Measurements from ENCODE around the gene TIE1. TPM values are rescaled to one million over a fixed set of nuclear protein-coding genes. Genes with fewer than 3 reads are reported as not detected.

Gene TIE1
- total and polyA plus RNA-seq, 2 of the 13 experiments (the other 11 are each of a cell fraction or from before 2014, with no cell fraction given): 0.58 to 0.84 TPM

GRCh38 chr1:43367904-43368645, 67.3 kb downstream of the TIE1 start, which contains the start of gene ELOVL1 (continued):
- TF ChIP-seq ZFP36L2 (CRISPR knock-in tag; IDR thresholded peaks at IDR 0.05): 0 out of 2 replicates have a peak, but pooled peaks have one; percentile 61
- no peak for TF ChIP-seq ZNF260 (CRISPR knock-in tag; IDR thresholded peaks at IDR 0.05; ENCODE audit: borderline replicate concordance, low read depth)
- TF ChIP-seq THAP11 (CRISPR knock-in tag; IDR thresholded peaks at IDR 0.05): peak; percentile 67; the same call in 1 of the 2 replicates
- TF ChIP-seq RERE (CRISPR knock-in tag; IDR thresholded peaks at IDR 0.05; ENCODE audit: low read depth): 0 out of 2 replicates have a peak, but pooled peaks have one; percentile 17
- peak; percentile 96 for TF ChIP-seq BCL3 (CRISPR knock-in tag; IDR thresholded peaks at IDR 0.05)
- TF ChIP-seq, protein P1, sequence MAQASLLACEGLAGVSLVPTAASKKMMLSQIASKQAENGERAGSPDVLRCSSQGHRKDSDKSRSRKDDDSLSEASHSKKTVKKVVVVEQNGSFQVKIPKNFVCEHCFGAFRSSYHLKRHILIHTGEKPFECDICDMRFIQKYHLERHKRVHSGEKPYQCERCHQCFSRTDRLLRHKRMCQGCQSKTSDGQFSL (CRISPR knock-in tag; IDR thresholded peaks at IDR 0.05): no peak
- TF ChIP-seq GABPA (IDR thresholded peaks at IDR 0.05; ENCODE audit: low read depth, low read length): peak; percentile 53
- TF ChIP-seq GABPA (CRISPR knock-in tag; IDR thresholded peaks at IDR 0.05; ENCODE audit: low read depth): no peak; the same call in 1 of the 2 replicates
- TF ChIP-seq FIP1L1 (IDR thresholded peaks at IDR 0.05; ENCODE audit: borderline replicate concordance, insufficient read depth, low read depth, low read length): no peak
- peak; percentile 47; the same call in 1 of the 2 replicates for TF ChIP-seq SMAD3 (CRISPR knock-in tag; IDR thresholded peaks at IDR 0.05)
- no peak for TF ChIP-seq CEBPZ (IDR thresholded peaks at IDR 0.05; ENCODE audit: low read length)
- TF ChIP-seq, protein P2, sequence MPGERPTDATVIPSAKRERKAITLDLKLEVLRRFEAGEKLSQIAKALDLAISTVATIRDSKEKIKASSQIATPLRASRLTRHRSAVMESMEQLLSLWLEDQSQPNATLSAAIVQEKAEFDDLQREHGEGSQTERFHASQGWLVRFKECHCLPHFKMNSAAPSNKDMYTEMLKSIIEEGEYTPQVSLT (CRISPR knock-in tag; IDR thresholded peaks at IDR 0.05; ENCODE audit: borderline replicate concordance, low read depth): no peak
- TF ChIP-seq TMF1 (CRISPR knock-in tag; IDR thresholded peaks at IDR 0.05; ENCODE audit: low read depth): peak; percentile 89
- no peak for TF ChIP-seq ATF1 (CRISPR knock-in tag; IDR thresholded peaks at IDR 0.05)
- TF ChIP-seq, protein P3, sequence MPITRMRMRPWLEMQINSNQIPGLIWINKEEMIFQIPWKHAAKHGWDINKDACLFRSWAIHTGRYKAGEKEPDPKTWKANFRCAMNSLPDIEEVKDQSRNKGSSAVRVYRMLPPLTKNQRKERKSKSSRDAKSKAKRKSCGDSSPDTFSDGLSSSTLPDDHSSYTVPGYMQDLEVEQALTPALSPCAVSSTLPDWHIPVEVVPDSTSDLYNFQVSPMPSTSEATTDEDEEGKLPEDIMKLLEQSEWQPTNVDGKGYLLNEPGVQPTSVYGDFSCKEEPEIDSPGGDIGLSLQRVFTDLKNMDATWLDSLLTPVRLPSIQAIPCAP (CRISPR knock-in tag; IDR thresholded peaks at IDR 0.05; ENCODE audit: low read depth): 0 out of 2 replicates have a peak, but pooled peaks have one; percentile 33
- TF ChIP-seq FOXA1 (IDR thresholded peaks at IDR 0.05): no peak
- peak; percentile 44; the same call in 1 of the 2 replicates for TF ChIP-seq FOXA1 (CRISPR knock-in tag; IDR thresholded peaks at IDR 0.05)

Data from HepG2 (cell line).